Mammary epithelial cell (primary cell): Measurements from ENCODE around the gene CTSD.
"Not testable (repeated sequence)": the region's sequence is repeated elsewhere in the genome, so short reads cannot be mapped to it uniquely, and the experiment has no call there.

Experiments
- CTCF ChIP-seq, 2 donors: IDR thresholded peaks in 1 of 2; conservative IDR thresholded peaks in 1 of 2; 2 replicates each; pipeline ENCODE4 v1.5.1; 2011 to 2012; ENCODE audit warnings: inconsistent platforms in 2 of 2, low read length in 2 of 2, mild to moderate bottlenecking in 2 of 2, control low read depth in 1 of 2, low read depth in 1 of 2; ENCODE audit not compliant: insufficient read depth in 1 of 2; ENCODE audit errors: extremely low read depth in 1 of 2
- EZH2 ChIP-seq: IDR thresholded peaks from 2 replicates; pipeline ENCODE4 v1.6.1; 2012; ENCODE audit warnings: low read length, inconsistent platforms, borderline replicate concordance

GRCh38 chr11:1769304-1769936 lies 5.7 kb upstream of the CTSD start:
- TF ChIP-seq CTCF (conservative IDR thresholded peaks at IDR 0.05 in 1 of 2, IDR thresholded peaks at IDR 0.05 in 1 of 2; ENCODE audit: extremely low read depth in 1 of 2, insufficient read depth in 1 of 2, low read depth in 1 of 2, low read length in 2 of 2); EZH2: not testable (repeated sequence)
